Panc1 (cell line): ENCODE results near the gene PCDH15. TPM values are rescaled to one million over a fixed set of nuclear protein-coding genes. Genes with fewer than 3 reads are reported as not detected.

Source experiments
- ATAC-seq: fragments of 200-7000 bp; cut with Tn5 transposase; 2 replicates; pipeline ENCODE4 v1.9.1; 2020; ENCODE audit warnings: mild to moderate bottlenecking, moderate library complexity
- BruUV-seq: library from RNA; stranded (reverse); fragments of 400-500 nt; replicated peaks from 2 replicates; lab custom pipeline; 2021; lab: Mats Ljungman, UMichigan
- CTCF ChIA-PET: fragments of 300-600 bp; sonication (Branson Sonifier 250); formaldehyde crosslinking; loops from one replicate; lab custom pipeline; 2022; ENCODE audit warnings: antibody characterized with exemption; lab: Charles Lee
- POLR2A ChIA-PET: fragments of 300-600 bp; sonication (Branson Sonifier 250); formaldehyde crosslinking; loops from one replicate; lab custom pipeline; 2022; ENCODE audit warnings: antibody characterized with exemption; lab: Charles Lee
- DNase-seq: peaks from one replicate; pipeline ENCODE4 v3.0.0-alpha.2; 2010; ENCODE audit warnings: low read depth, low spot score
- H3K27ac ChIP-seq: 2 replicates; pipeline ENCODE4 v1.5.1; 2011; ENCODE audit warnings: mild to moderate bottlenecking, low read length, inconsistent platforms
- H3K27me3 ChIP-seq: fragments of 200-500 bp; sonication (Bioruptor generic); 2 replicates; pipeline ENCODE4 v1.6.0; 2014; ENCODE audit warnings: low read length, inconsistent platforms; ENCODE audit not compliant: control insufficient read depth, insufficient read depth
- H3K36me3 ChIP-seq: fragments of 200-500 bp; sonication (Bioruptor generic); 2 replicates; pipeline ENCODE4 v1.5.1; 2014; ENCODE audit warnings: inconsistent platforms, mild to moderate bottlenecking, low read length, moderate library complexity; ENCODE audit not compliant: control insufficient read depth, insufficient read depth
- H3K4me1 ChIP-seq: 2 replicates; pipeline ENCODE4 v1.5.1; 2011; ENCODE audit warnings: inconsistent platforms, mild to moderate bottlenecking, low read length, moderate library complexity; ENCODE audit not compliant: control insufficient read depth, insufficient read depth
- H3K4me3 ChIP-seq, 2 experiments: 2 replicates each; pipeline ENCODE4 v1.5.1; 2011 to 2012; ENCODE audit warnings: low read depth in 2 of 2, low read length in 2 of 2, mild to moderate bottlenecking in 2 of 2, inconsistent platforms in 1 of 2, moderate library complexity in 1 of 2
- H3K9me3 ChIP-seq: fragments of 200-500 bp; sonication (Bioruptor generic); 2 replicates; pipeline ENCODE4 v1.5.1; 2014; ENCODE audit warnings: low read depth, mild to moderate bottlenecking, inconsistent platforms, low read length, moderate library complexity; ENCODE audit not compliant: control insufficient read depth, insufficient read depth
- POLR2AphosphoS5 ChIP-seq: IDR thresholded peaks from 2 replicates; pipeline ENCODE4 v1.6.1; 2012; ENCODE audit warnings: mild to moderate bottlenecking, low read depth, low read length, moderate library complexity
- SIN3A ChIP-seq: IDR thresholded peaks from 2 replicates; pipeline ENCODE4 v1.6.1; 2012; ENCODE audit warnings: low read depth, mild to moderate bottlenecking, low read length, moderate library complexity, borderline replicate concordance; ENCODE audit not compliant: insufficient read depth
- TCF7L2 ChIP-seq: IDR thresholded peaks from 2 replicates; pipeline ENCODE4 v1.6.1; 2011; ENCODE audit warnings: mild to moderate bottlenecking, low read depth, low read length, inconsistent platforms
- in situ Hi-C: cut with HindIII; loops from 2 replicates; pipeline ENCODE4 v1.10.0; 2016; ENCODE audit warnings: low sequenced_read_pairs, low pct_unique_long_range_greater_than_20kb
- intact Hi-C: fragments of 100-400 bp; cut with micrococcal nuclease; formaldehyde crosslinking; loops from one replicate; pipeline ENCODE4 v1.10.0; 2022; ENCODE audit not compliant: unreplicated experiment
- total RNA-seq: library from RNA; stranded (reverse); gene quantifications from one replicate; pipeline ENCODE4 v1.2.1, GENCODE V29; 2021; ENCODE audit not compliant: unreplicated experiment
- TF ChIP-seq, protein P1 (sequence below): fragments of 450-650 bp; IDR thresholded peaks from 2 replicates; pipeline ENCODE4 v1.5.1; 2017; ENCODE audit warnings: mild to moderate bottlenecking
- TF ChIP-seq, protein P2 (sequence below), 2 experiments: IDR thresholded peaks; 2 replicates each; pipeline ENCODE4 v1.6.1; 2011 to 2012; ENCODE audit warnings: low read depth in 2 of 2, control low read depth in 1 of 2, low read length in 1 of 2, mild to moderate bottlenecking in 1 of 2, moderate library complexity in 1 of 2; ENCODE audit not compliant: insufficient read depth in 1 of 2

Gene PCDH15
- total RNA-seq, 1 experiment from 2014 or later: 0.18 TPM

DNA sequence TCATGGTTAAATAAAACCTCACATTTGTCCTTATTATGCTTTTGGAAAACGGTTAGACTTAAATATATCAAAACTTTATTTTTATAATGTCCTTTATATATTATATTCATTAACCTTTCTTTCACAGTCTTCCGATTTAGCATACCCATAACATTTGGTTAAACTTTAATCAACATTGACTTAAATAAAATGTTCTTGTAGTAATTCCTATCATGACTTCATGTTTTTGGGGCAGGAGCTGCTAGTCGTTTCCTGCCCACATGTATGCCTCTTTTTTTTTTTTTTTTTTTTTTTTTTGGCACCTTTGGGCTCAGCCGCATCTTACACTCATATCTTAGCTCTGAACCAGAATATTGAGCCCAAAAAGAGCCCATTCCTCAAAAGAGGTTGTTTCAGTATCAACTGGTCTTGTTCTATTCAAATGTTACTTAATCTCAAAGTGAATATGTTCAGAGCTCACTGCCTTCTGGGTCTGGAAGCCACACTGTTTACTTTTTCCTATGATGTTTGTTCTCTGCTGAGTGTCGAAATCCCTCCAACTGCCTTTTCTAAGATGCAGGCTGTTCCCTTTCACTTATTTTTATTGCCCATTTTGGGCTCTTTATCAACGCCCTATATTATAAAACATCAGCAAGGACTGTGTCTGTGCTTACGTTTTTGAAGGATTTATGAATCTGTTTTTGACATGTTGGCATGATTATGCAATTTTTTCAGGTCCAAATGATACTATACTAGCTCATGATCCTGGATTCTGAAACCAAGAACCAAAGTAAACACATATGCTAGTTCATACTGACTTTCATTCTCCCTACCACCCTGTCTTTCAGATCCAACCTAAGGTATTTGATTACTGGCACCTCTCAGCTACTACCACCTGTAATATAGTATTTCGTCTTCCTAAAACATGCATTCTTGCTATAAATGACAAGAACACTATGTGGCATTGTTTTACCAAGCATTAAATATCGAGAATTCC lies 914.4 kb downstream of the PCDH15 start:
- TF ChIP-seq, protein P1, sequence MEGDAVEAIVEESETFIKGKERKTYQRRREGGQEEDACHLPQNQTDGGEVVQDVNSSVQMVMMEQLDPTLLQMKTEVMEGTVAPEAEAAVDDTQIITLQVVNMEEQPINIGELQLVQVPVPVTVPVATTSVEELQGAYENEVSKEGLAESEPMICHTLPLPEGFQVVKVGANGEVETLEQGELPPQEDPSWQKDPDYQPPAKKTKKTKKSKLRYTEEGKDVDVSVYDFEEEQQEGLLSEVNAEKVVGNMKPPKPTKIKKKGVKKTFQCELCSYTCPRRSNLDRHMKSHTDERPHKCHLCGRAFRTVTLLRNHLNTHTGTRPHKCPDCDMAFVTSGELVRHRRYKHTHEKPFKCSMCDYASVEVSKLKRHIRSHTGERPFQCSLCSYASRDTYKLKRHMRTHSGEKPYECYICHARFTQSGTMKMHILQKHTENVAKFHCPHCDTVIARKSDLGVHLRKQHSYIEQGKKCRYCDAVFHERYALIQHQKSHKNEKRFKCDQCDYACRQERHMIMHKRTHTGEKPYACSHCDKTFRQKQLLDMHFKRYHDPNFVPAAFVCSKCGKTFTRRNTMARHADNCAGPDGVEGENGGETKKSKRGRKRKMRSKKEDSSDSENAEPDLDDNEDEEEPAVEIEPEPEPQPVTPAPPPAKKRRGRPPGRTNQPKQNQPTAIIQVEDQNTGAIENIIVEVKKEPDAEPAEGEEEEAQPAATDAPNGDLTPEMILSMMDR: no peak
- TF ChIP-seq, protein P2, sequence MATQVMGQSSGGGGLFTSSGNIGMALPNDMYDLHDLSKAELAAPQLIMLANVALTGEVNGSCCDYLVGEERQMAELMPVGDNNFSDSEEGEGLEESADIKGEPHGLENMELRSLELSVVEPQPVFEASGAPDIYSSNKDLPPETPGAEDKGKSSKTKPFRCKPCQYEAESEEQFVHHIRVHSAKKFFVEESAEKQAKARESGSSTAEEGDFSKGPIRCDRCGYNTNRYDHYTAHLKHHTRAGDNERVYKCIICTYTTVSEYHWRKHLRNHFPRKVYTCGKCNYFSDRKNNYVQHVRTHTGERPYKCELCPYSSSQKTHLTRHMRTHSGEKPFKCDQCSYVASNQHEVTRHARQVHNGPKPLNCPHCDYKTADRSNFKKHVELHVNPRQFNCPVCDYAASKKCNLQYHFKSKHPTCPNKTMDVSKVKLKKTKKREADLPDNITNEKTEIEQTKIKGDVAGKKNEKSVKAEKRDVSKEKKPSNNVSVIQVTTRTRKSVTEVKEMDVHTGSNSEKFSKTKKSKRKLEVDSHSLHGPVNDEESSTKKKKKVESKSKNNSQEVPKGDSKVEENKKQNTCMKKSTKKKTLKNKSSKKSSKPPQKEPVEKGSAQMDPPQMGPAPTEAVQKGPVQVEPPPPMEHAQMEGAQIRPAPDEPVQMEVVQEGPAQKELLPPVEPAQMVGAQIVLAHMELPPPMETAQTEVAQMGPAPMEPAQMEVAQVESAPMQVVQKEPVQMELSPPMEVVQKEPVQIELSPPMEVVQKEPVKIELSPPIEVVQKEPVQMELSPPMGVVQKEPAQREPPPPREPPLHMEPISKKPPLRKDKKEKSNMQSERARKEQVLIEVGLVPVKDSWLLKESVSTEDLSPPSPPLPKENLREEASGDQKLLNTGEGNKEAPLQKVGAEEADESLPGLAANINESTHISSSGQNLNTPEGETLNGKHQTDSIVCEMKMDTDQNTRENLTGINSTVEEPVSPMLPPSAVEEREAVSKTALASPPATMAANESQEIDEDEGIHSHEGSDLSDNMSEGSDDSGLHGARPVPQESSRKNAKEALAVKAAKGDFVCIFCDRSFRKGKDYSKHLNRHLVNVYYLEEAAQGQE (IDR thresholded peaks at IDR 0.05; ENCODE audit: insufficient read depth in 1 of 2, low read depth in 2 of 2, low read length in 1 of 2): no peak
- TF ChIP-seq SIN3A (no peak), TCF7L2 (no peak), POLR2AphosphoS5 (no peak)
- intact Hi-C loops: no loop called here
- H3K4me1 ChIP-seq: peaks cover 3% of the 10 kb centered on the region; the same call in 1 of the 2 replicates
- no peak overlapping the region for H3K4me3 ChIP-seq
- no peaks in the 10 kb centered on the region for H3K27me3 ChIP-seq
- DNase-seq (no peak), ATAC-seq (no peak)
- H3K36me3 ChIP-seq: no peaks in the 10 kb centered on the region
- ChIA-PET CTCF (interaction anchor here (0.6 to 0.7 kb wide), 2 partner anchors 1068 to 1272 kb away, joined by 5 to 11 read pairs; no protein-coding TSS in a partner anchor), POLR2A (interaction anchor here (0.6 kb wide), 1 partner anchor 14 kb away, joined by 3 read pairs; no protein-coding TSS in a partner anchor)
- no peaks in the 10 kb centered on the region for H3K9me3 ChIP-seq
- in situ Hi-C loops: no loop called here
- H3K27ac ChIP-seq: no peak overlapping the region
- BruUV-seq: no TSS peak

DNA sequence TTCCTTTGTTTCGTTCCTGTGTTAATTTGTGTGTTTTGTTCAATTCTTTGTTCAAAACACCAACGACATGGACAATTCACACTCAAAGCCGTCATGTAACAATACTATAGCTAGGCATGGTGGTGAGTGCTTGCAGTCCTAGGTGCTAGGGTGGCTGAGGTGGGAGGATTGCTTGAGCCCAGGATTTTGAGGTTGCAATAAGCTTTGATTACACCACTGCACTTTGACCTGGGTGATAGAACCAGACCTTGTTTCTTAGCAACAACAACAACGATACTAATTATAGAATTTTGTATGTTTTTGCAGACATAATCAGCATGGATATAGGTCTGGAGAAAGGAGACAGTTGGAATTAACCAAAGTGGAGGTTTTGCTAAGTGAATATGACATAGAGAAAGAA lies 936.2 kb downstream of the PCDH15 start:
- in situ Hi-C loops (no loop called here), intact Hi-C loops (no loop called here)
- Histone ChIP-seq H3K27ac (no peak overlapping the region), H3K36me3 (no peaks in the 10 kb centered on the region), H3K4me3 (no peak overlapping the region), H3K4me1 (no peaks in the 10 kb centered on the region), H3K27me3 (no peaks in the 10 kb centered on the region), H3K9me3 (no peaks in the 10 kb centered on the region)
- TF ChIP-seq SIN3A: no peak
- ATAC-seq (no peak), DNase-seq (no peak)
- no TSS peak for BruUV-seq
- ChIA-PET CTCF (no interaction called here), POLR2A (no interaction called here)
